Endodermal cell (in vitro differentiated cells): Measurements from ENCODE around the gene HOXC9. TPM values are rescaled to one million over a fixed set of nuclear protein-coding genes. Genes with fewer than 3 reads are reported as not detected.

ENCODE experiments used
- DNase-seq: peaks from one replicate; pipeline ENCODE4 v3.0.0-alpha.2; 2017
- H3K27ac ChIP-seq: 2 replicates; pipeline ENCODE4 v1.5.1; 2013; ENCODE audit warnings: mild to moderate bottlenecking, low read depth, low read length, moderate library complexity
- H3K27me3 ChIP-seq: 2 replicates; pipeline ENCODE4 v1.6.1; 2013; ENCODE audit warnings: mild to moderate bottlenecking, low read length, moderate library complexity; ENCODE audit not compliant: insufficient read depth, control insufficient read depth, poor library complexity, severe bottlenecking
- H3K36me3 ChIP-seq: 2 replicates; pipeline ENCODE4 v1.7.0; 2013; ENCODE audit warnings: mild to moderate bottlenecking, low read length, moderate library complexity; ENCODE audit not compliant: control insufficient read depth, insufficient read depth
- H3K4me1 ChIP-seq: one replicate; pipeline ENCODE4 v1.7.0; 2013; ENCODE audit warnings: low read length; ENCODE audit not compliant: control insufficient read depth, insufficient read depth
- H3K4me3 ChIP-seq: 2 replicates; pipeline ENCODE4 v1.5.1; 2013; ENCODE audit warnings: mild to moderate bottlenecking, low read length, moderate library complexity
- H3K9ac ChIP-seq: 2 replicates; pipeline ENCODE4 v1.6.1; 2013; ENCODE audit warnings: mild to moderate bottlenecking, low read length, moderate library complexity; ENCODE audit not compliant: poor library complexity, severe bottlenecking; ENCODE audit errors: extremely low read depth
- H3K9me3 ChIP-seq: 2 replicates; pipeline ENCODE4 v1.6.1; 2013; ENCODE audit warnings: mild to moderate bottlenecking, low read length, moderate library complexity; ENCODE audit not compliant: control insufficient read depth
- H3K27ac Mint-ChIP-seq: 2 replicates; pipeline ENCODE4 v1.8.0; 2020; ENCODE audit warnings: mixed read lengths
- H3K27me3 Mint-ChIP-seq: 2 replicates; pipeline ENCODE4 v1.8.0; 2021; ENCODE audit warnings: mild to moderate bottlenecking, mixed read lengths; ENCODE audit not compliant: insufficient read depth
- H3K36me3 Mint-ChIP-seq: 2 replicates; pipeline ENCODE4 v1.8.0; 2020; ENCODE audit warnings: low read depth, mixed read lengths
- H3K4me1 Mint-ChIP-seq: 2 replicates; pipeline ENCODE4 v1.8.0; 2020; ENCODE audit warnings: mixed read lengths
- H3K4me3 Mint-ChIP-seq: 2 replicates; pipeline ENCODE4 v1.8.0; 2020; ENCODE audit warnings: mild to moderate bottlenecking, moderate library complexity, mixed read lengths
- H3K9me3 Mint-ChIP-seq: 2 replicates; pipeline ENCODE4 v1.8.0; 2020; ENCODE audit warnings: mild to moderate bottlenecking, mixed read lengths
- WGBS, 2 experiments: methylation state at CpG; one replicate each; pipeline versions ENCODE4 v1.1.5 to v1.1.7; 2013; ENCODE audit warnings: missing lambda C conversion rate in 2 of 2, mixed read lengths in 1 of 2; ENCODE audit not compliant: insufficient coverage in 1 of 2, insufficient read length in 1 of 2; 5-methylcytosine and 5-hydroxymethylcytosine counted together
- total RNA-seq, 2 donors: library from RNA; stranded (reverse); fragmentation: NEBNext Ultra II Directional in 1 of 2; extraction: Animal tissue kit (Norgen Biotek cat#: 25700) in 1 of 2; gene quantifications; 2 replicates in 1 of 2; 3 replicates in 1 of 2; pipeline ENCODE4 v1.2.1, GENCODE V29; 2021
- TF ChIP-seq, protein P1 (sequence below): fragments of 200-600 bp; sonication (generic); conservative IDR thresholded peaks from 2 replicates; pipeline ENCODE4 v1.5.0; 2021; ENCODE audit warnings: antibody characterized with exemption, mild to moderate bottlenecking

Gene HOXC9
- total RNA-seq, 2 donors from 2014 or later: not detected

DNA sequence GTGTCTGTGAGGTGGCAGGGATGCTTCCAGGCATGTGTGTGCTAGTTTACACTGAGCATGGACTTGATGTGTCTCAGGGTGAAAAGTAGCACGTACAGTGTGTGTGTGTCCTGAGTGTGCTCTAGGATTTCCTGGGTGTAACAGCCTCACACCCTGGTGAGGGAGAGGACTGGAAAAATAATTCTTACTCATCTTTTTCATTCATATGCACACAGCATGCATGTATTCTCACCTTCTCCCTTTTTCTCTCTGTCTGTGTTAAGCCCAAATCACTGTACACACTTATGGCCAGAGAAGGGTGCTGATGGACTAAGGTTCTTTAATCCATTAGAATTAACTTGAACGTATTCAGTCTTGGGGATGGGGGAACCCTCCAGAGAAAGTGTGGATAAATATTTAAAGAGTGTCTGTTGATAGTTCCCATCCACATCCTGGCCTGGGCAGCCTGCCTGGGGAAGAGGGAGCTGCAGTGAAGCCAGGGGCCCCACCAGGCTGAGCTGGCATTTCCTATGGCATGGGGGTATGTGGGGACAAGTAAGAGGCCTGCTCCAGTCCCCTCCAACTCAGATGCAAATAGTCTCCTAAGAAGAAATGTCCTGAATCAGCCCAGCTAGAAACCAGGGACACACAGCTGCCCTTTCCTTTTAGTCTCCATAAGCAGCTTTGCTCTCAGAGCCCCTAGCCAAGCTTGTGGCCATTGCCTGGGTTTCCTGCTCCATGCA, 7.7 kb downstream of the HOXC9 start:
- TF ChIP-seq, protein P1, sequence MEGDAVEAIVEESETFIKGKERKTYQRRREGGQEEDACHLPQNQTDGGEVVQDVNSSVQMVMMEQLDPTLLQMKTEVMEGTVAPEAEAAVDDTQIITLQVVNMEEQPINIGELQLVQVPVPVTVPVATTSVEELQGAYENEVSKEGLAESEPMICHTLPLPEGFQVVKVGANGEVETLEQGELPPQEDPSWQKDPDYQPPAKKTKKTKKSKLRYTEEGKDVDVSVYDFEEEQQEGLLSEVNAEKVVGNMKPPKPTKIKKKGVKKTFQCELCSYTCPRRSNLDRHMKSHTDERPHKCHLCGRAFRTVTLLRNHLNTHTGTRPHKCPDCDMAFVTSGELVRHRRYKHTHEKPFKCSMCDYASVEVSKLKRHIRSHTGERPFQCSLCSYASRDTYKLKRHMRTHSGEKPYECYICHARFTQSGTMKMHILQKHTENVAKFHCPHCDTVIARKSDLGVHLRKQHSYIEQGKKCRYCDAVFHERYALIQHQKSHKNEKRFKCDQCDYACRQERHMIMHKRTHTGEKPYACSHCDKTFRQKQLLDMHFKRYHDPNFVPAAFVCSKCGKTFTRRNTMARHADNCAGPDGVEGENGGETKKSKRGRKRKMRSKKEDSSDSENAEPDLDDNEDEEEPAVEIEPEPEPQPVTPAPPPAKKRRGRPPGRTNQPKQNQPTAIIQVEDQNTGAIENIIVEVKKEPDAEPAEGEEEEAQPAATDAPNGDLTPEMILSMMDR: no peak
- 0 to 33% methylated on average over 1 to 2 of the region's 2 CpGs for WGBS, 2 experiments
- Histone ChIP-seq H3K9ac (no peak overlapping the region), H3K9me3 (no peaks in the 10 kb centered on the region), H3K27me3 (peaks cover 99% of the 10 kb centered on the region), H3K36me3 (no peaks in the 10 kb centered on the region), H3K4me1 (no peaks in the 10 kb centered on the region), H3K27ac (no peak overlapping the region), H3K4me3 (no peak overlapping the region)
- H3K4me1 Mint-ChIP-seq: peaks cover 3% of the 10 kb centered on the region
- H3K4me3 Mint-ChIP-seq: no peak overlapping the region
- H3K27me3 Mint-ChIP-seq: peaks cover 99% of the 10 kb centered on the region
- no peaks in the 10 kb centered on the region for H3K36me3 Mint-ChIP-seq
- no peak overlapping the region for H3K27ac Mint-ChIP-seq
- no peaks in the 10 kb centered on the region for H3K9me3 Mint-ChIP-seq
- no peak for DNase-seq

GRCh38 chr12:54008260-54008552, 8.2 kb downstream of the HOXC9 start:
- Mint-ChIP-seq H3K9me3 (no peaks in the 10 kb centered on the region), H3K27ac (no peak overlapping the region), H3K4me3 (no peak overlapping the region), H3K36me3 (no peaks in the 10 kb centered on the region), H3K4me1 (peaks cover 3% of the 10 kb centered on the region), H3K27me3 (peaks cover 99% of the 10 kb centered on the region)
- H3K4me1 ChIP-seq: no peaks in the 10 kb centered on the region
- H3K27me3 ChIP-seq: peaks cover 99% of the 10 kb centered on the region
- no peak overlapping the region for H3K9ac ChIP-seq
- no peaks in the 10 kb centered on the region for H3K36me3 ChIP-seq
- no peak overlapping the region for H3K27ac ChIP-seq
- TF ChIP-seq, protein P1: no peak
- WGBS, 2 experiments: 8 to 13% methylated on average over 2 of the region's 2 CpGs
- H3K9me3 ChIP-seq: no peaks in the 10 kb centered on the region
- no peak overlapping the region for H3K4me3 ChIP-seq
- no peak for DNase-seq

GRCh38 chr12:54009171-54010052, 9.5 kb downstream of the HOXC9 start:
- no peak overlapping the region for H3K9ac ChIP-seq
- peak; percentile 77 for DNase-seq
- Mint-ChIP-seq H3K4me3 (no peak overlapping the region), H3K27me3 (peaks cover 99% of the 10 kb centered on the region), H3K36me3 (no peaks in the 10 kb centered on the region), H3K9me3 (peaks cover 3% of the 10 kb centered on the region), H3K4me1 (peaks cover 3% of the 10 kb centered on the region), H3K27ac (no peak overlapping the region)
- H3K9me3 ChIP-seq: no peaks in the 10 kb centered on the region
- peaks cover 99% of the 10 kb centered on the region for H3K27me3 ChIP-seq
- 3 to 6% methylated on average over 25 to 44 of the region's 51 CpGs for WGBS, 2 experiments
- no peaks in the 10 kb centered on the region for H3K4me1 ChIP-seq
- H3K36me3 ChIP-seq: no peaks in the 10 kb centered on the region
- H3K27ac ChIP-seq: peak overlapping the region; percentile 49
- H3K4me3 ChIP-seq: no peak overlapping the region
- TF ChIP-seq, protein P1: no peak
